Right forelimb (tissue), 1 donor: Measurements from ENCODE around the gene BASP1.
"Not testable (repeated sequence)": the region's sequence is repeated elsewhere in the genome, so short reads cannot be mapped to it uniquely, and the experiment has no call there.

ENCODE experiments used
- DNase-seq: peaks from one replicate; pipeline ENCODE4 v3.0.0-alpha.2; 2018

Gene BASP1

DNA sequence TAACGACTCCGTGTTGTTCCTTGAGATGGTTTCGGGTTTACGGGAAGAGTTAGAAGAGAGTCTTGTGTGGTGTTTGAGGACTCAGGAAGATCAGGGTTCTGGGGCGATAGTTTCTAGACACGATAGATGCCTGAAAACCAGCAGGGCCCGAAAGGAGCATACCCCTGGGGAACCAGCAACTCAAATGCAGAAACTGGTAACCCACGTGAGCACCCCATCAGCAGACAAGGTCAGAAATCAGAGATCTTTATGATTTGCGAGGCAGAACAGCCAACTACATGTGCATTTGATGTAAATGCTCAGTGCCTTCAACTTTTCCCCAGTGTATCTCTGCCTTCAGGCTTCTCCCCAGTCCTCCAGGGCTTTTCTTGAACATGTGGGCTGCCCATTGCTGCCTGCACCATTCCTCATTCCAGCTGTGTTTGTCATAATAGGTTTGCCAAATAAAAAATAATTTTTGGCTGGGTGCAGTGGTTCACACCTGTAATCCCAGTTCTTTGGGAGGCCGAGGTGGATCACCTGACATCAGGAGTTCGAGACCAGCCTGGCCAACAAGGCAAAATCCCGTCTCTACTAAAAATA, 75.1 kb downstream of the BASP1 start:
- DNase-seq: no peak

DNA sequence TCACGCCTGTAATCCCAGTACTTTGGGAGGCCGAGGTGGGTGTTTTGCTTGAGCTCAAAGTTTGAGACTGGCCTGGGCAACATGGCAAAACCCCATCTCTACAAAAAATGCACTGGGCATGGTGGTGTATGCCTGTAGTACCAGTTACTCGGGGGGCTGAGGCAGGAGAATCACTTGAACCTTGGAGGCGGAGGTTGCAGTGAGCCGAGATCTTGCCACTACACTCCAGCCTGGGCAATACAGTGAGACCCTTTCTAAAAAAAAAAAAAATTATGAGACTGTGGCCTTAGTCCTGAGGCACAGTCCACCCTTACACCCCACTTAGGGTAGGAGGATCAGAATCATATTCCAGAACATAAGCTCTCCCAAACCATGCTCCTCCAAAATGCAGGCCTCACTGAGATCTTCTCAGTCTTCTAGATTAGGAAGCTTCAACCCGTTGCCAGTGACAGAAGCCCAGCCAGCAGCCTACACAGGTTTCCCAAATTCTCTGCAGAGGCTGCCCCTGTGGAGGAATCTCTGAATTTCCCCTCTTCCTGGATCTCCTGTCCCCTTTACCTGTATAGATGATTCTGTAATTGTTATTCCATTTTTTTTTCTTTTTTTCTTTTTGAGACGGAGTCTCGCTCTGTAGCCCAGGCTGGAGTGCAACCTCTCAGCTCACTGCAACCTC, 77.3 kb downstream of the BASP1 start:
- no peak for DNase-seq

DNA sequence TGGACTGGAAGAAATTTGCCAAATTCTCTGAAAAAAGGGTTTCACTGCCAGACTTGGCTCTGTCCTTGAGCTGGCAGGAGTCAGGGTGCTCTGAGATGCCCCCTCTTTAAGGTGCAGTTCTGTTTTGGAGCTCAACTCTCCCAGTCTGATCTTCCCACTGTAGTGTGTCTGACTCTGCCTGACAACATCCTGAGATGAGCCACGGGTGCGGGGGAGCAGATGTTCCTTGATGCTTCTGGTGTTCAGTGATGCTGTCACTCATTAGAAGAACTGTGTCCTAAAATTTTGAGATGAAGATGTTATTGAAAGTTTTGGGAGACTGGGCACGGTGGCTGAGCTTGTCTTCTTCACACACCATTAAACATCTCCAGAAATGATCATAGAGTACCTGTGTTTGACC, 78.2 kb downstream of the BASP1 start:
- no peak for DNase-seq

DNA sequence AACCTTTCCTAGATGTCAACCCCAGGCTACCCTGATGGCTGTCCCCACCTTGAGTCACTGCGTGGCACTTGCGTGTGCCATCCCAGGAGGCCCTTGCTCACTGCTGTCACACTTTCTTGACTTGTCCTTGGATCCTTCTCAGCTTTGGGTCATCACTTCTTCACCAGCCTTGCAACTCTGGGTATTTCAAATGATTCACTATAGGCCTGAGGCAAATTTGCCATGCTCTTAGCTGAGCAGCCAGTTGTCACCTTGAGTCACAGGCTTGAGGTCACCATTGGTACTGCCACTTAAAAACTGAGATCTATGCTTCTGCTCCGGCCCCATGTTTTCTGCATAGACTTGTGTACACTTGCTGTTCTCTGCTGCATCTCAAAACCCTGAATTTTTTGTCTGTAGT, 84.7 kb downstream of the BASP1 start:
- no peak for DNase-seq

DNA sequence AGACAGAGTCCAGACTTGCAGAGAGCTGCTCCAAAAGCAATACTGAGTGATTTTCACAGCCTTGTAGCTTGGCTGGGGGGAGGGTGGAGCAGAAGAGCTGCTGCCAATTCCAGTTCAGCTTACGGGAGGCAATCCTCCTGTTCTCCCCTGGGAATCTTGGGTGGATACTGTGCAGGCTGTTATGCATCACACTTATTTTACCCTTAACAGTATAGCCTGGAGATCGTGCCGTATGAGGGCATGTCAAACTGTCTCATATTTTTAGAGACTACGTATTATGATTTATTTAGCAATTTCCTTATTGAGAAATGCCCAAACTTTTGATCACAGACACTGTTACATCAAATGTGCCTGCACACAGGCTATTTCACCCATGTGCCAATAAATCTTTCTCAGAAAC, 85.2 kb downstream of the BASP1 start:
- DNase-seq: no peak

DNA sequence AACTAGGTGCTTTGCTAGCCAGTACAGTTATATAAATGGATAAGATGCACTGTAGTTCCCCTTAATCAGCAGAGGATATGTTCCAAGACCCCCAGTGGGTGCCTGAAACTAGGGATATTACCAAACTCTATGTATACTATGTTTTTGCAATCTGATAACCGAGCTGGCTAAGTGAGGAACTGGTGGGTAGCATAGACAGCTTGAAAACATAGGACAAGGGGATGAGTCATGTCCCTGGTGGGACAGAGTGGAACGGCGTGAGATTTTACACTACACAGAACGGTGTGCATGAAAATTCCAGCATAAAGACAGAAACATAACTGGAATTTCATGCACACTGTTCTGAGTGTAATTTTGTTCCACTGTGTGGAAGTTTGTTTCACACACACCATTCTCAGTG, 86.9 kb downstream of the BASP1 start:
- no peak for DNase-seq

DNA sequence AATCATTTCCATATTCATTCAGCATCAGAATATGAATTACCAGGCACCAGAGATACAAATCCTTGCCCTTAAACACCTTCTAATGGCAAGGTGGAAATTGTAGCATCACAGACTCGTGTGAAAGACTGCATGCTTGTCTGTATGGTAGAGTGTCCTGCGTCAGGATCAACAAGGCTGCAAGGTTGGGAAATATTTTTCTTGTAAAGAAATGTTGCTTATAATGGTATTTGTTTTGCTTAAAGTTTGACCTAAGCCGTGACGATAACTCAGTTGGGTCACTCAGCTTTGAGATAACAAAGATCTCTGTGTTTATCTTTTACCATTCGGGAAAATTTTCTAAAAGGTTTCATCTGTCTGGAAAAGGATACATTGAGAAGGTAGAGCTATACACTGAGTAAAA, 87.6 kb downstream of the BASP1 start:
- no peak for DNase-seq

DNA sequence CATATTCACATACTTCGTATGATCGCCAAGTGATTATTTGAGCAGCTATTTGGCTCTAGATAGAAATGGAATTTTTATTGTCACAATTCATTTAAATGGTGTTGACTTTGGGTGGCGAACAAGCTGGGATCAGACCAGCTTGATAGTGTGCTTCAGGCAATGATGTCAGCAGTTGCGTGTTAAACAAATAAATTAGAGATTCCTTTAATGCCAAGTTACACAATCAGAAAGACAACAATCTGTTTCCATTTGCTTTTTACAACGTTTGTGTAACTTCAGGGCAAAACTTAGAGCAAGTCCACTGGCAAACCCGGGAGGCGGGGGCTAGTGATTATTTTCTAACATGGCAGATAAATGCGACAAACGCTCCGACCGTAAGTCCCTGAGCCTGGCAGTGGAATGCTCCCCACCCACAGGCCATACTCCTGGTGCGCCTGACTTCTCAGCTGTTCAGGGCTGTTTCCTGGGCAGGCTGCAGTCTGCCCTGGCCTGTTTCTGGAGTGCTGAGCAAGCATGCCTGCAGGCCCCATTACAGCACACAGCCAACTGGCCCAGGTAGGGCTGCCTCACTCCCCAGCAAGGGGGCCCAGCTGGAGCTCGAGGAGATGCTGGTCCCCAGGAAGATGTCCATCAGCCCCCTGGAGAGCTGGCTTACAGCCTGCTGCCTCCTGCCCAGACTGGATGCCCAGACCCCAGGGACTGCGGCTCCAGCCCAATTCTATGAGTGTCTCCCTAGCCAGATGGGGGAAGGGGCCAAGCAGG, 88.7 kb downstream of the BASP1 start:
- DNase-seq: no peak

DNA sequence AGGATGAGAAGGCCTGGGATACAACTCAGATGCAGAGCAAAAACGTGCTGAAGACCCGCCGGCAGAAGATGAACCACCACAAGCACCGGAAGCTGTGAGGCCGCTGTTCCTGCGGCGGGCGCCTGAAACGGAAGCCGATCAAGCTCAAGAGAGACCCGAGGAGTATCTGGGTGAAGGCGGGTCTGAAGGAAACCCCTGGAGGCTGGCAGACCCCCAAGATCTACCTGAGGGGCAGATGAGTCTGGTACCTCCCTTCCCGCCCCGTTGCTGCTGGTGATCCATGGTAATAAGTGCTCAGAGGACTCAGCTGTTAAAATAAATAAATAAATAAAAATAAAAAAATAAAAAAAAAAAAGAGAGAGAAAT, 89.3 kb downstream of the BASP1 start:
- no peak for DNase-seq

DNA sequence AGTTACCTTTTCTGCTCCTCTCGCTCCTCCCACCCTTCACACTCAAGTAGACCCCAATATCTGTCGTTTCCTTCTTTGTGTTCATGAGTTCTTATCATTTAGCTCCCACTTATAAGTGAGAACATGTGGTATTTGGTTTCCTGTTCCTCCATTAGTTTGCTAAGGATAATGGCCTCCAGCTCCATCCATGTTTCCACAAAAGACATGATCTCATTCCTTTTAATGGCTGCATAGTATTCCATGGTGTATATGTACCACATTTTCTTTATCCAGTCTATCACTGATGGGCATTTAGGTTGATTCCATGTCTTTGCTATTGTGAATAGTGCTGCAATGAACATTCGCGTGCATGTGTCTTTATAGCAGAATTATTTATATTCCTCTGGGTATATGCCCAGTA, 90.0 kb downstream of the BASP1 start:
- DNase-seq: not testable (repeated sequence)

DNA sequence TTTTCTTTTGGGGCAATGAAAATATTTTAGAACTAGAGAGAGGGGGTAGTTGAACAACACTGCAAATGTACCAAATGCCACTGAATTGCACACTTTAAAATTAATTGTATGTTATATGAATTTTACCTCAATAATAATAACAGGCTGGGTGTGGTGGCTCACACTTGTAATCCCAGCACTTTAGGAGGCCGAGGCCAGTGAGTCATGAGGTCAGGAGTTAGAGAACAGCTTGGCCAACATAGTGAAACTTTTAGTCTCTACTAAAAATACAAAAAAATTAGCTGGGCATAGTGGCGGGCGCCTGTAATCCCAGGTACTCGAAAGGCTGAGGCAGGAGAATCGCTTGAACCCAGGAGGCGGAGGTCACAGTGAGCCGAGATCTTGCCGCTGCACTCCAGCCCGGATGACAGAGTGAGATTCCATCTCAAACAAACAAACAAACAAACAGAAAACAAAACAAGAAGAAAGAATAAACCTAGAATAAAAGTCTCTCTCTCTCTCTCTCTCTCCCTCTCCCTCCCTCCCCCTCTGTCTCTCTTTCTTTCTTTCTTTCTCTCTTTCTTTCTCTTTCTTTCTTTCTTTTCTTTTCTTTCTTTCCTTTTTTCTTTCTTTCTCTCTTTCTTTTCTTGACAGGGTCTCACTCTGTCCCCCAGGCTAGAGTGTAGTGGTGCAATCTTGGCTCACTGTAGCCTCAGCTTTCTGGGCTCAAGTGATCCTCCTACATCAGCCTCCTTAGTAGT, 91.1 kb downstream of the BASP1 start:
- no peak for DNase-seq

DNA sequence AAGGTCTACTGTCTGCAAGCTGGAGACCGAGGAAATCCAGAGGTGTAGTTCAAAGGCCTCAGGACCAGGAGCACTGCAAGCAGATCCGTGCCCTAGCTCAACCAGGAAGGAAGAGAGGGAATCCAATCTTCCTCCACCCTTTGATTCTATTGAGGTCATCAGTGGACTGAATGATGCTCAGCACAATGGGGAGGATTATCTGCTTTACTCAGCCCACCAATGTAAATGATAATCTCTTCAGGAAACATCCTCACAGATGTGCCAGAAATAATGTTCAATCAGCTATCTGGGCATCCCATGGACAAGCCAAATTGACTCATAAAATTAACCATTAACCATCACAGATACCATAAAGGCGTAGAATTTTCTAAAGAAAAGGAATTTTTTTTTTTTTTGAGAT, 92.0 kb downstream of the BASP1 start:
- DNase-seq: no peak

DNA sequence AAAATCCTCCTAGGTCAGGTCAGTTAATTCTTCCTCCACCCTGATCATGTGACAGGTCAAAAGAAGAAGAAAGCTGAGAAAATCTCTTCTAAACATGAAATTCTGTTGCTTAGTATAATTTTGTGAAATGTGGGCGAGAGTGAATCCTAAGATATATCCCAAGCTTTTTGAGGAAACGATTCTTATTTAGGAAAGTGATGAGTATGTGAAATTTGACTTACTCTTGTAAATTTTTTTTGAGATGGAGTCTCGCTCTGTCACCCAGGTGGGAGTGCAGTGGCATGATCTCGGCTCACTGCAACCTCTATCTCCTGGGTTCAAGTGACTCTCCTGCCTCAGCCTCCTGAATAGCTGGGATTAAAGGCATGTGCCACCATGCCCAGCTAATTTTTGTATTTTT, 93.1 kb downstream of the BASP1 start:
- DNase-seq: not testable (repeated sequence)

DNA sequence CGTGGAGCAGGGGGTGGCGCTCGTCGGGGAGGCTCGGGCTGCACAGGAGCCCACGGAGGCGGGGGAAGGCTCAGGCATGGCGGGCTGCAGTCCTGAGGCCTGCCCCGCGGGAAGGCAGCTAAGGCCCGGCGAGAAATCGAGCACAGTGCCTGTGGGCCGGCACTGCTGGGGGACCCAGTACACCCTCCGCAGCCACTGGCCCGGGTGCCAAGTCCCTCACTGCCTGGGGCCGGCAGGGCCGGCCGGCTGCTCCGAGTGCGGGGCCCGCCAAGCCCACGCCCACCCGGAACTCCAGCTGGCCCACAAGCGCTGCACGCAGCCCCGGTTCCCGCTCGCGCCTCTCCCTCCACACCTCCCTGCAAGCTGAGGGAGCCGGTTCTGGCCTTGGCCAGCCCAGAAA, 94.4 kb downstream of the BASP1 start:
- DNase-seq: not testable (repeated sequence)

DNA sequence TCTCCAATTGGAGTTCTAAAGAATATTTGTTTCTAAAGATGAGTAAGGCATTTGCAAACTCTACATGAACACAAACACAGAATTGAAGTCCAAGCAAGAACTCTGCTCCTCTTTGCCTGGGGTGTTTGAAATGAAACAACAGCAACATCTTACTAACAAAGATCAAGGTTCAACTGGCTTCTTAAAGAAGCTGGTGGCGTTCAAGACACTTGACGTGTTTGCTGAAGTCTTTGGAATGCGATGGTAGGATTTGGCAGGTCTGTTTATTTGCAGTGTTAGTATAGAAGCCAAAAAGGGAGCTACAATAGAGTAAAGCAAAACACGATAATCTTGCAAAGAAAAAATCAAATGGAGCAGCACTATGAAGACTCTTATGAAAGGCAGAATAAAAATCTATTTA, 94.9 kb downstream of the BASP1 start:
- no peak for DNase-seq

DNA sequence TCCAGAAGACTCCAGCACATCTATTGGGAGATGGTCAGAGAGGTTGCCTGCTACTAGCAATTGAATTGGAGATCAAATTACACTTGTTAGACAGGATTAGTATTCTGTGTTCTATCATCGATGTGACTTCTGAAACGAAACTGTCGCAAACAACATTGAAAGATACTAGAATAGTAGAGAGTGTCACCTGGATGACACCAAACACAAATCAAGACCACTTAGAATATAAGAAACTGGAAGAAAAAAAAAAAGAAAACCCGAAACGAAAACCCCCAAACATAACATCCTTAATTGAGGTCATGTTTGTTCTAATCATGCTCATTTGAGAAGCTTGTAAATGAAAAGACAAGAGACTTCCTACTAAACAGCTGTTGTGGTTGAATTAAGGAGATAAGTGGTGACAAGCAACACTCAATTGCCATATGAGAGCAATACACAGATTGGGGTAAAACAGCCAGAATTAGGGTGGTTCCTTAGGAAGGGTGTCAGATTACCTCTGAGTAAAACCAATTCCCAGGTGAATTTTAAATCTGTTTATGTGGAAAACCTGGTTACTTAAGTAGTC, 97.6 kb downstream of the BASP1 start:
- no peak for DNase-seq

DNA sequence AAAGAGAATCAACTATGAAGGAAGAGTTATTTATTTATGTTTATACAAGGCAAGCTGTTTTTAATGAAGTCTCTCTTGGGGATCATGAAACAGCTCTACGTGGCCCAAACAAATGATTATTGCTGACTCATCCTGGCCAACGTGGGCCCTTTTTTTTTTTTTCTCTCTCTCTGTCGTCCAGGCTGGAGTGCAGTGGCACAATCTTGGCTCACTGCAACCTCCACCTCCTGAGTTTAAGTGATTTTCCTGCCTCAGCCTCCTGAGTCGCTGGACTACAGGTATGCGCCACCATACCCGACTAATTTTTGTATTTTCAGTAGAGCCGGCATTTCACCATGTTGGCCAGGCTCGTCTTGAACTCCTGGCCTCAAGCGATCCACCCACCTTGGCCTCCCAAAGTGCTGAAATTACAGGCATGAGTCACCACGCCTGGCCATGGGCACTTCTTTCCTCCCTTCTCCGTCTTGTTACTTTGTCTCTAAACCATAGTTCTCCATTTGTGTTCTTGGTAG, 98.3 kb downstream of the BASP1 start:
- DNase-seq: no peak

DNA sequence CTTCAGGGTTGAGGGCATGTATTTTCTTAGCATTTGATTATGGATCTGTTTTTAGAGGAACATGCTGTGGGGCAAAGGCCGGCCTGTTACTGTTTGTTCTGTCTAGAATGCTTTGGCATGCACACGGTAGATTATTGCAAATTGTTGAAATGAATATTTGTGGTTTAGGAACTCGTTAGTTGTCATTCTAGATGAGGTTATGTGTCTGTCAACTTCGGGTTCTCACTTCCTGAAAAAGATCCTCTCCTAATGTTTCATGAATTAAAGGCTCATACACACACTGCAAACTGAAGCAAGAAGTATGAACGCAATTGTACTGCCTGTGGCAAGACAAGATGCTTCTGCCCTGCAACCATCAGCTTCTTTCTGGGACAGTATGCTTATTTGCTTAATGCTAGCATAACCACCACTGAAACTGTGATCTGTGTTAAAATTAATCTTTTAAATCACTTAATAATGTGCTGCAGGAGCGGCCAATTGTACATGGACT, 99.6 kb downstream of the BASP1 start:
- no peak for DNase-seq

DNA sequence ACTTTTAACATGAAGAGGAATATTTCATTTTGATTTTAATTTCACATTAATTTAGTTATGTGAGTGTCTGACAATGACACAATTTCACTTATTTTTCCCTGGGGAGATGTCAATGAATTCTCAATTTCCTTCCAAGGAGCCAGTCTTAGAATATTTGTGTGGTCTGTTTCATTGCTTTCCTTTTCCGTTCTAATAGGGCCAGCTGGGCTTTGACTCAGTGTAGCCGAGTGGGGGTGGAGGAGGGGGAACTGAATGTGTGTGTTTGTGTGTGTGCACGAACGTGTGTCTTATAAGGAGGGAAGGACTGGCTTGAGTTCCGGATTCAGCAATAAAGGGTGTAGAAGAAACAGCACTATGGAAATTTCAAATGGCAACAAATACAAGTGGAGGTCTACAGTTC, 100.0 kb downstream of the BASP1 start:
- no peak for DNase-seq

DNA sequence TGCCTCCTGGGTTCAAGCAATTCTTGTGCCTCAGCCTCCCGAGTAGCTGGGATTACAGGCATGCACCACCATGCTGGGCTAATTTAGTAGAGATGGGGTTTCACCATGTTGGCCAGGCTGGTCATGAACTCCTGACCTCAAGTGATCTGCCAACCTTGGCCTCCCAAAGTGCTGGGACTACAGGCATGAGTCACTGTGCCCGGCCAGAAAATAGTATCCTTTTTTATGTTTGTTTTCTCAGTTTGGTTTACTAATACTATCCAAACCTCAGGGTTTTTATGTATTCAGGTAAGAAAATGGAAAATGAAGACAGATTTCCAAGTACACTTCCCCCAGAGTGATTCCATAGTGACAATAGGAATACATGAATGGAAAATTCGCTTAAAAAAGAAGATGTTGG, 101.7 kb downstream of the BASP1 start:
- DNase-seq: not testable (repeated sequence)

DNA sequence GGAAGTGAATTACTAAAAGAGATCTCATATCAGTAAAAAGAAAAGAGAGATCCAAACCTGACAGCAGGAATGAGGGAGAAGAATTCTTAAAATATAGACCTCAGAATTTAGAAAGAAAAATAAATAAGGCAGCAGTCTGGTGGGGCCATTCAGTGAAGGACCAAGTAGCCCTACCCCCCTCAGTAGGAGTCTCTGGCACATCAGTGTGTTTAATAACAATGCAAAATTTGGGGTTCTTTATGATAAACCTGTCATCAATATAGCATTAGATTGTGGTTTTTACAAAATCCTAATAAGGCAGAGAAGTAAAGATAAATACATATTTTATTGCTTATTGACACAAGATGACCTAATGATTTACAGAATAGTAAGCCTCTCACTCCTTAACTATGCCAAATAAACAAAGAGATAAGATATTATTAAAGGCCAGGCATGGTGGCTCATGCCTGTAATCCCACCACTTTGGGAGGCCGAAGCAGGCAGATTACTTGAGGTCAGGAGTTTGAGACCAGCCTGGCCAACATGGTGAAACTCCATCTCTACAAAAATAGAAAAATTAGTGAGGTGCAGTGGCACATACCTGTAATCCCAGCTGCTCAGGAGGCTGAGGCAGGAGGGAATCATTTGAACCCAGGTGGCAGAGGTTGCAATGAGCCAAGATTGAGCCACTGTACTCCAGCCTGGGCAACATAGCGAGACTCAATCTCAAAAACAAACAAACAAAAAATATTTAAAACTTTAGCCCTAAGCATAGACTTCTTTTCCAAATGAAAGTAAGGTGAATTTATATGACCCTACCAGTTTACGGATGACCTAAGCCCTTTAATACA, 108.6 kb downstream of the BASP1 start:
- no peak for DNase-seq
